Ovary (tissue), 3 donors: ENCODE measurements around the gene ST6GALNAC4.

Experiments used
- CTCF ChIP-seq, 3 donors: fragments of 450-650 bp in 2 of 3; fragments of 200-600 bp in 1 of 3; IDR thresholded peaks; one replicate each; pipeline versions ENCODE4 v1.5.1 to v1.8.0; 2016 to 2022; ENCODE audit warnings: antibody characterized with exemption in 3 of 3, mild to moderate bottlenecking in 1 of 3
- EP300 ChIP-seq: sonication (generic); formaldehyde crosslinking; IDR thresholded peaks from one replicate; pipeline ENCODE4 v1.6.1; 2017; ENCODE audit warnings: antibody characterized with exemption
- POLR2A ChIP-seq: fragments of 450-650 bp; IDR thresholded peaks from one replicate; pipeline ENCODE4 v1.6.1; 2017; ENCODE audit warnings: antibody characterized with exemption, mild to moderate bottlenecking, moderate library complexity
- donor health status: DM: no; HTN: no; CAD: no.

GRCh38 chr9:127961613-127962155, 44.8 kb upstream of the ST6GALNAC4 start:
- TF ChIP-seq CTCF (IDR thresholded peaks at IDR 0.05): no peak
- TF ChIP-seq POLR2A: no peak
- TF ChIP-seq EP300: no peak
